Epithelial cell of prostate (primary cell): ENCODE results near the gene MPP1.

Experiments
- DNase-seq: peaks from one replicate; pipeline ENCODE4 v3.0.0-alpha.2; 2011; ENCODE audit warnings: low read depth, low spot score
- H3K27ac ChIP-seq: fragments of 450-650 bp; 2 replicates; pipeline ENCODE4 v1.5.1; 2017; ENCODE audit warnings: mild to moderate bottlenecking

MPP1 gene

GRCh38 chrX:154815274-154815818 lies 10.1 kb upstream of the MPP1 start:
- H3K27ac ChIP-seq = no peak overlapping the region

GRCh38 chrX:154813801-154814200 lies 8.5 kb upstream of the MPP1 start:
- no peak for DNase-seq

More at GRCh38 chrX:154815274-154815818, 10.1 kb upstream of the MPP1 start:
- DNase-seq = no peak

GRCh38 chrX:154812341-154813101 lies 7.2 kb upstream of the MPP1 start:
- no peak overlapping the region for H3K27ac ChIP-seq
- DNase-seq = no peak

More at GRCh38 chrX:154813801-154814200, 8.5 kb upstream of the MPP1 start:
- H3K27ac ChIP-seq = no peak overlapping the region

GRCh38 chrX:154809939-154810665 lies 4.8 kb upstream of the MPP1 start:
- DNase-seq = no peak

GRCh38 chrX:154806837-154807501 lies 1.7 kb upstream of the MPP1 start:
- H3K27ac ChIP-seq = no peak overlapping the region
- DNase-seq = no peak

More at GRCh38 chrX:154809939-154810665, 4.8 kb upstream of the MPP1 start:
- H3K27ac ChIP-seq = no peak overlapping the region

- DNase-seq = no peak
- no peak overlapping the region for H3K27ac ChIP-seq
Measured at GRCh38 chrX:154805696-154806091, 409 bp upstream of the MPP1 start.

GRCh38 chrX:154804261-154804956 lies 876 bp downstream of the MPP1 start:
- H3K27ac ChIP-seq = no peak overlapping the region

GRCh38 chrX:154802947-154803346 lies 2.3 kb downstream of the MPP1 start:
- no peak for DNase-seq
- H3K27ac ChIP-seq = no peak overlapping the region

More at GRCh38 chrX:154804261-154804956, 876 bp downstream of the MPP1 start:
- DNase-seq = no peak

GRCh38 chrX:154800478-154801210 lies 4.6 kb downstream of the MPP1 start:
- no peak for DNase-seq
- no peak overlapping the region for H3K27ac ChIP-seq

GRCh38 chrX:154799556-154800348 lies 5.5 kb downstream of the MPP1 start:
- H3K27ac ChIP-seq = peak overlapping the region; percentile 35

GRCh38 chrX:154797006-154797405 lies 8.3 kb downstream of the MPP1 start:
- H3K27ac ChIP-seq = no peak overlapping the region
- DNase-seq = no peak

More at GRCh38 chrX:154799556-154800348, 5.5 kb downstream of the MPP1 start:
- DNase-seq = no peak

- DNase-seq = no peak
- no peak overlapping the region for H3K27ac ChIP-seq
Measured at GRCh38 chrX:154795016-154795415, 10.3 kb downstream of the MPP1 start.

GRCh38 chrX:154793084-154793795 lies 12.0 kb downstream of the MPP1 start:
- no peak for DNase-seq
- H3K27ac ChIP-seq = no peak overlapping the region

GRCh38 chrX:154791939-154792338 lies 13.3 kb downstream of the MPP1 start:
- H3K27ac ChIP-seq = no peak overlapping the region
- DNase-seq = no peak

GRCh38 chrX:154791467-154791866 lies 13.8 kb downstream of the MPP1 start:
- DNase-seq = no peak
- H3K27ac ChIP-seq = no peak overlapping the region

- H3K27ac ChIP-seq = no peak overlapping the region
- DNase-seq = no peak
Measured at GRCh38 chrX:154785716-154786115, 19.6 kb downstream of the MPP1 start.

- no peak for DNase-seq
- H3K27ac ChIP-seq = no peak overlapping the region
Measured at GRCh38 chrX:154784149-154784995, 20.9 kb downstream of the MPP1 start.
